Measurements from ENCODE around the gene ING4.

Gene ING4

GRCh38 chr12:6667559-6668210 is 4.8 kb upstream of the ING4 start:
- TF ChIP-seq CTCF (IDR thresholded peaks at IDR 0.05; ENCODE audit: poor library complexity, severe bottlenecking), result peak; percentile 51
- H3K36me3 ChIP-seq (ENCODE audit: low read depth), result peaks cover 51% of the 10 kb centered on the region
- H3K27ac ChIP-seq (ENCODE audit: poor library complexity, severe bottlenecking), result no peak overlapping the region
- H3K4me1 ChIP-seq (ENCODE audit: insufficient read depth, poor library complexity, severe bottlenecking), result no peaks in the 10 kb centered on the region
- no peak overlapping the region for H3K4me3 ChIP-seq (ENCODE audit: severe bottlenecking)
- H3K27me3 ChIP-seq (ENCODE audit: insufficient read depth, poor library complexity, severe bottlenecking), result no peaks in the 10 kb centered on the region
- H3K9me3 ChIP-seq (ENCODE audit: severe bottlenecking), result no peaks in the 10 kb centered on the region
- DNase-seq (ENCODE audit: low spot score) (no peak), ATAC-seq (ENCODE audit: low read depth) (no peak)

GRCh38 chr12:6666211-6666610 is 3.3 kb upstream of the ING4 start:
- no peaks in the 10 kb centered on the region for H3K27me3 ChIP-seq (ENCODE audit: insufficient read depth, poor library complexity, severe bottlenecking)
- no peaks in the 10 kb centered on the region for H3K9me3 ChIP-seq (ENCODE audit: severe bottlenecking)
- DNase-seq (ENCODE audit: low spot score), result no peak
- H3K27ac ChIP-seq (ENCODE audit: poor library complexity, severe bottlenecking), result no peak overlapping the region
- H3K36me3 ChIP-seq (ENCODE audit: low read depth), result peaks cover 39% of the 10 kb centered on the region
- no peak overlapping the region for H3K4me3 ChIP-seq (ENCODE audit: severe bottlenecking)
- TF ChIP-seq CTCF (IDR thresholded peaks at IDR 0.05; ENCODE audit: poor library complexity, severe bottlenecking), result no peak
- no peak for ATAC-seq (ENCODE audit: low read depth)
- peaks cover 4% of the 10 kb centered on the region for H3K4me1 ChIP-seq (ENCODE audit: insufficient read depth, poor library complexity, severe bottlenecking)

- H3K9me3 ChIP-seq (ENCODE audit: severe bottlenecking), result no peaks in the 10 kb centered on the region
- H3K4me3 ChIP-seq (ENCODE audit: severe bottlenecking), result no peak overlapping the region
- ATAC-seq (ENCODE audit: low read depth), result no peak
- no peak overlapping the region for H3K27ac ChIP-seq (ENCODE audit: poor library complexity, severe bottlenecking)
- peaks cover 26% of the 10 kb centered on the region for H3K36me3 ChIP-seq (ENCODE audit: low read depth)
- H3K4me1 ChIP-seq (ENCODE audit: insufficient read depth, poor library complexity, severe bottlenecking), result peaks cover 4% of the 10 kb centered on the region
- TF ChIP-seq CTCF (IDR thresholded peaks at IDR 0.05; ENCODE audit: poor library complexity, severe bottlenecking), result no peak
- no peak for DNase-seq (ENCODE audit: low spot score)
- no peaks in the 10 kb centered on the region for H3K27me3 ChIP-seq (ENCODE audit: insufficient read depth, poor library complexity, severe bottlenecking)
These were observed 2.0 kb upstream of the ING4 start for GRCh38 chr12:6664902-6665301.

GRCh38 chr12:6662602-6662905 is 365 bp downstream of the ING4 start:
- H3K9me3 ChIP-seq (ENCODE audit: severe bottlenecking), result no peaks in the 10 kb centered on the region
- H3K36me3 ChIP-seq (ENCODE audit: low read depth), result peaks cover 8% of the 10 kb centered on the region
- H3K4me1 ChIP-seq (ENCODE audit: insufficient read depth, poor library complexity, severe bottlenecking), result peaks cover 4% of the 10 kb centered on the region
- peak overlapping the region; percentile 52 for H3K27ac ChIP-seq (ENCODE audit: poor library complexity, severe bottlenecking)
- DNase-seq (ENCODE audit: low spot score) (no peak), ATAC-seq (ENCODE audit: low read depth) (peak; percentile 28)
- H3K4me3 ChIP-seq (ENCODE audit: severe bottlenecking), result peak overlapping the region; percentile 66
- H3K27me3 ChIP-seq (ENCODE audit: insufficient read depth, poor library complexity, severe bottlenecking), result no peaks in the 10 kb centered on the region
- TF ChIP-seq CTCF (IDR thresholded peaks at IDR 0.05; ENCODE audit: poor library complexity, severe bottlenecking), result no peak

- H3K9me3 ChIP-seq (ENCODE audit: severe bottlenecking), result no peaks in the 10 kb centered on the region
- DNase-seq (ENCODE audit: low spot score), result no peak
- H3K36me3 ChIP-seq (ENCODE audit: low read depth), result peaks cover 16% of the 10 kb centered on the region
- no peaks in the 10 kb centered on the region for H3K4me1 ChIP-seq (ENCODE audit: insufficient read depth, poor library complexity, severe bottlenecking)
- no peak for TF ChIP-seq CTCF (IDR thresholded peaks at IDR 0.05; ENCODE audit: poor library complexity, severe bottlenecking)
- H3K27ac ChIP-seq (ENCODE audit: poor library complexity, severe bottlenecking), result no peak overlapping the region
- no peak for ATAC-seq (ENCODE audit: low read depth)
- H3K4me3 ChIP-seq (ENCODE audit: severe bottlenecking), result no peak overlapping the region
- H3K27me3 ChIP-seq (ENCODE audit: insufficient read depth, poor library complexity, severe bottlenecking), result no peaks in the 10 kb centered on the region
These were observed 8.9 kb downstream of the ING4 start for GRCh38 chr12:6653987-6654386.

Data from RWPE2 (cell line).